Neural crest cell (in vitro differentiated cells): ENCODE measurements around the gene ARID3A. TPM values are rescaled to one million over a fixed set of nuclear protein-coding genes. Genes with fewer than 3 reads are reported as not detected.

ENCODE experiments used
- DNase-seq: peaks from one replicate; pipeline ENCODE4 v3.0.0; 2021; ENCODE audit warnings: low read depth, mixed read lengths, low spot score
- H3K27ac Mint-ChIP-seq: one replicate; pipeline ENCODE4 v1.8.0; 2021; ENCODE audit warnings: mild to moderate bottlenecking, mixed read lengths; ENCODE audit not compliant: unreplicated experiment
- H3K27me3 Mint-ChIP-seq: 2 replicates; pipeline ENCODE4 v1.8.0; 2021; ENCODE audit warnings: low read depth, mild to moderate bottlenecking, mixed read lengths
- H3K36me3 Mint-ChIP-seq: 2 replicates; pipeline ENCODE4 v1.8.0; 2021; ENCODE audit warnings: low read depth, mild to moderate bottlenecking, mixed read lengths
- H3K4me1 Mint-ChIP-seq: 2 replicates; pipeline ENCODE4 v1.8.0; 2021; ENCODE audit warnings: mixed read lengths
- H3K4me3 Mint-ChIP-seq: one replicate; pipeline ENCODE4 v1.8.0; 2021; ENCODE audit warnings: mild to moderate bottlenecking, mixed read lengths
- H3K9me3 Mint-ChIP-seq: 2 replicates; pipeline ENCODE4 v1.8.0; 2021; ENCODE audit warnings: mixed read lengths
- total RNA-seq: library from RNA; stranded (reverse); gene quantifications from 2 replicates; pipeline ENCODE4 v1.2.1, GENCODE V29; 2021
- TF ChIP-seq, protein P1 (sequence below): fragments of 200-600 bp; sonication (generic); conservative IDR thresholded peaks from 2 replicates; pipeline ENCODE4 v1.5.0; 2021; ENCODE audit warnings: antibody characterized with exemption, mild to moderate bottlenecking

ARID3A gene
- total RNA-seq, 1 donor from 2014 or later: 48.4 TPM

DNA sequence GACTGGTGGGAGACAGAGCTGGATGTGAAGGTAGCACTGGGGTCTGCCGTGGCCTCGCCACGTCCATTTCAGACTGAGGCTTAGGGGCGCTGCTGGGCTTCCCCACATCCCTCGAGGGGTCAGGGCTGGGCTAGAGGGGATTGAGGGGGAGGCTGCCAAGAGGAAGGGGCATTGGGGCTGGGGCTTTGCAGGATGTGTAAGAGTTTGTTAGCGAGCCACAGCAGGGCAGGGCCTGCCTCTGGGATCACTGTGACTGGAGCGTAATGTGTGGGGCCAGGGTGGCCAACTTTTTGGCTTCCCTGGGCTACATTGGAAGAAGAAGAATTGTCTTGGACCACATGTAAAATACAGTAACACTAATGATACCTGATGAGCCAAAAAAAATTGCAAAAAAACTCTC, 14.1 kb downstream of the ARID3A start:
- TF ChIP-seq, protein P1, sequence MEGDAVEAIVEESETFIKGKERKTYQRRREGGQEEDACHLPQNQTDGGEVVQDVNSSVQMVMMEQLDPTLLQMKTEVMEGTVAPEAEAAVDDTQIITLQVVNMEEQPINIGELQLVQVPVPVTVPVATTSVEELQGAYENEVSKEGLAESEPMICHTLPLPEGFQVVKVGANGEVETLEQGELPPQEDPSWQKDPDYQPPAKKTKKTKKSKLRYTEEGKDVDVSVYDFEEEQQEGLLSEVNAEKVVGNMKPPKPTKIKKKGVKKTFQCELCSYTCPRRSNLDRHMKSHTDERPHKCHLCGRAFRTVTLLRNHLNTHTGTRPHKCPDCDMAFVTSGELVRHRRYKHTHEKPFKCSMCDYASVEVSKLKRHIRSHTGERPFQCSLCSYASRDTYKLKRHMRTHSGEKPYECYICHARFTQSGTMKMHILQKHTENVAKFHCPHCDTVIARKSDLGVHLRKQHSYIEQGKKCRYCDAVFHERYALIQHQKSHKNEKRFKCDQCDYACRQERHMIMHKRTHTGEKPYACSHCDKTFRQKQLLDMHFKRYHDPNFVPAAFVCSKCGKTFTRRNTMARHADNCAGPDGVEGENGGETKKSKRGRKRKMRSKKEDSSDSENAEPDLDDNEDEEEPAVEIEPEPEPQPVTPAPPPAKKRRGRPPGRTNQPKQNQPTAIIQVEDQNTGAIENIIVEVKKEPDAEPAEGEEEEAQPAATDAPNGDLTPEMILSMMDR: no peak
- DNase-seq: no peak
- Mint-ChIP-seq H3K27ac (peak overlapping the region; percentile 69), H3K27me3 (peaks cover 48% of the 10 kb centered on the region), H3K36me3 (peaks cover 24% of the 10 kb centered on the region), H3K9me3 (no peaks in the 10 kb centered on the region), H3K4me1 (peaks cover 19% of the 10 kb centered on the region), H3K4me3 (peak overlapping the region; percentile 62)

GRCh38 chr19:940591-941291, 14.9 kb downstream of the ARID3A start:
- H3K9me3 Mint-ChIP-seq: no peaks in the 10 kb centered on the region
- TF ChIP-seq, protein P1: no peak
- peak overlapping the region; percentile 62 for H3K4me3 Mint-ChIP-seq
- H3K27ac Mint-ChIP-seq: peak overlapping the region; percentile 69
- no peak for DNase-seq
- peaks cover 24% of the 10 kb centered on the region for H3K36me3 Mint-ChIP-seq
- H3K27me3 Mint-ChIP-seq: peaks cover 49% of the 10 kb centered on the region
- peaks cover 19% of the 10 kb centered on the region for H3K4me1 Mint-ChIP-seq

DNA sequence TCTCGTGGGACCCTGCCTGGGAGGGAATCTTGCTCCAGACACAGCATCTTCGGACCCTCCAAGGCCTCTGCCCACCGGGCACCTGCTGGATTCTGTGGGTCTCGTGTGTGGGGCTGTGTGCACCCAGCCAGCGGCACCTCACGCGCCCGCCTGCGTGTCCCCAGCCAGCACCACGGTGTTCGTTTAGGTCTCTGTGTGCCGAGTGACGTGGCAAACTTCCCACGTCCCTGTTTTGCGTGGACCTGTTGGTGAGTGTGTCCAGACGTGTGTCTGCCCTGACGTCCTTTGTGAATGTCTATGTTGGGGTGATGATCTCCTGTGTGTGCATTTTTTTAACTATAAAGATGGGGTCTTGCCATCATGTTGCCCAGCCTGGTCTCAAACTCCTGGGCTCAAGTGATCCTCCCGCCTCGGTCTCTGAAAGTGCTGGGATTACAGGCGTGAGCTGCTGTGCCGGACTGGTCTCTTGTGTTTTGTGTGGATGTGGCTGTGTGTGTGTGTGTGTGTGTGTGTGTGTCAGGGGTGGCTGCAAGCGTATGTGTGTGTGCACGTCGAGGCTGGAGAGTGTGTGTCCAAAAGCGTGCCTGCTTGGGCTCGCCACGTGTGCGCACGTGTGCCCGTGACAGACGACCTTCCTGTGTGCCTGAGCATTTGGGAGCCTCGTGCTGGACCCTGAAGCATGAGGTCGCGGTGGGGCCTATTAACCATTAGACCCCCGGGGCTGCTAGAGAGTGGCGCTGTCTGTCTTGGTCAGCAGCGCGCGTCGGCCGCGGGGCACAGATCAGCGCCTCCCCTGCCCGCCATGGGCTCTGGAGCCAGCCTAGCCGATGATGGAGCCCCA, 15.7 kb downstream of the ARID3A start:
- TF ChIP-seq, protein P1: no peak
- peak overlapping the region; percentile 40 for H3K4me3 Mint-ChIP-seq
- no peak overlapping the region for H3K27ac Mint-ChIP-seq
- peaks cover 24% of the 10 kb centered on the region for H3K36me3 Mint-ChIP-seq
- no peak for DNase-seq
- H3K27me3 Mint-ChIP-seq: peaks cover 50% of the 10 kb centered on the region
- H3K4me1 Mint-ChIP-seq: peaks cover 19% of the 10 kb centered on the region
- no peaks in the 10 kb centered on the region for H3K9me3 Mint-ChIP-seq

DNA sequence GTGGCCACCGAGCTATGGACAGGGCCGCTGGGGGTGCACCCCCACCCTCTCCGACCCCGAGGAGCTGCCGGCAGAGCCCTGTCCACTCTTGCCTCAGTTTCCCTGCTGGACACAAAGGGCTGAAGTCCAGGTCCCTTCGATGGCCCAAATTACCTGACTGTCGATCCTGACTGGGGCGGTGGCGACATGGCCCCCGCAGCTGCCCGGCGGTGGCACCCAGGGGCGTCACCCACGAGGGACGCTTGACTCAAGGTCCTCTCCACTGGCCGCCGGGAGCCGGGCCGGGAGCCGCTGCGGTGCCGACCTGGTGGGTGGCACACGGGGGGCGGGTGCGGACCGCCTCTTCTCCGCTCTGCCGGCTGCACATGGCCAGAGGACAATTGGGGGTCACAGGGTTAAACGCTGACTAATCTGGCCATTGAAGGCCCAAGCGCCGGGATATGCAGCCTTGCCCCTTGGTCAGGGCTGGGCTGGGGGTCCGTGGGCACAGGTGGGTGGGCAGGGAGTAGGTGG, 16.4 kb downstream of the ARID3A start:
- DNase-seq: no peak
- H3K9me3 Mint-ChIP-seq: no peaks in the 10 kb centered on the region
- H3K4me1 Mint-ChIP-seq: peaks cover 19% of the 10 kb centered on the region
- TF ChIP-seq, protein P1: no peak
- peaks cover 51% of the 10 kb centered on the region for H3K27me3 Mint-ChIP-seq
- peaks cover 22% of the 10 kb centered on the region for H3K36me3 Mint-ChIP-seq
- H3K4me3 Mint-ChIP-seq: no peak overlapping the region
- H3K27ac Mint-ChIP-seq: no peak overlapping the region

DNA sequence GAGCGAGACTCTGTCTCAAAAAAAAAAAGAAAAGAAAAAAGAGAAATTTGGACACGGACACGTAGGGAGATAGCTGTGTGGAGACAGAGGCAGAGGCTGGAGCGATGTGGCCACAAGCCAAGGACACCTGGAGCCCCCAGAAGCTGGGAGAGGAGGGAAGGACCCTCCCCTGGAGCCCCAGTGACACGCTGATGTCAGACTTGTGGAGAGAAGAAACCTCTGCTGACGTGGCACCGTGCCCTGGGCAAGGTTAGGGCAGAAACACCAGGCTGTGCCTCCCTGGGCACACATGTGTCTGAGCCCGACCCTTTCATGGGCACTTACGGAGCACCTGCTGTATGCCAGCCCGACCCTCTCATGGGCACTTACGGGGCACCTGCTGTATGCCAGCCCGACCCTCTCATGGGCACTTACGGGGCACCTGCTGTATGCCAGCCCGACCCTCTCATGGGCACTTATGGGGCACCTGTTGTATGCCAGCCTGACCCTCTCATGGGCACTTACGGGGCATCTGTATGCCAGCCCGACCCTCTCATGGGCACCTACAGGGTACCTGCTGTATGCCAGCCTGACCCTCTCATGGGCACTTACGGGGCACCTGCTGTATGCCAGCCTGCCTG, 17.8 kb downstream of the ARID3A start:
- Mint-ChIP-seq H3K27me3 (peaks cover 45% of the 10 kb centered on the region), H3K36me3 (peaks cover 16% of the 10 kb centered on the region), H3K27ac (no peak overlapping the region), H3K4me1 (peaks cover 19% of the 10 kb centered on the region), H3K9me3 (no peaks in the 10 kb centered on the region), H3K4me3 (no peak overlapping the region)
- TF ChIP-seq, protein P1: no peak
- no peak for DNase-seq
